ENCODE data around the gene ADIPOR1.
"Not testable (repeated sequence)": the region's sequence is repeated elsewhere in the genome, so short reads cannot be mapped to it uniquely, and the experiment has no call there.

The ADIPOR1 gene

DNA sequence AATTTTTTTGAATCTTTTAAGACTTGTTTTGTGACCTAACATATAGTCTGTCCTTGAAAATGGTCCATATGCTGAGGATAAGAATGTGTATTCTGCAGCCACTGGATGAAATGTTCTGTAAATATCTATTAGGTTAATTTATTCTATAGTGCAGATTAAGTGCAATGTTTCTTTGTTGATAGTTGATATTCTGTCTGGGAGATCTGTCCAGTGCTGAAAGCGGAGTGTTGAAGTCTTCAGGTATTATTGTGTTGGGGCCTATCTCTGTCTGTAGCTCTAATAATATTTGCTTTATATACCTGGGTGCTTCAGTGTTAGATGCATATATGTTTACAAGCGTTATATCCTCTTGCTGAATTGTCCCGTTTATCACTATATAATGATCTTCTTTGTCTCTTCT, 23.4 kb downstream of the ADIPOR1 start:
- DNase-seq, result no peak

DNA sequence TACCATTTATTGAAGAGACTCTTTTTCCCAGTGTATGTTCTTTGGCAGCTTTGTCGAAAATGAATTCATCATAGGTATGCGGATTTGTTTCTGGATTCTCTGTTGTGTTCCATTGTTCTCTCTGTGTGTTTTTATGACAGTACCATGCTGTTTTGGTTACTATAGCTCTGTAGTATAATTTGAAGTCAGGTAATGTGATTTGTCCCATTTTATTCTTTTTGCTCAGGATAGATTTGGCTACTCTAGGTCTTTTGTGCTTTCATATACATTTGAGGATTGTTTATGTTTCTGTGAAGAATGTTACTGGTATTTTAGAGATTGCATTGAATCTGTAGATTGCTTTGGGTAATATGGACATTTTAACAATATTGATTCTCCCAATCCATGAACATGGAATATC, 25.6 kb downstream of the ADIPOR1 start:
- DNase-seq, result no peak

DNA sequence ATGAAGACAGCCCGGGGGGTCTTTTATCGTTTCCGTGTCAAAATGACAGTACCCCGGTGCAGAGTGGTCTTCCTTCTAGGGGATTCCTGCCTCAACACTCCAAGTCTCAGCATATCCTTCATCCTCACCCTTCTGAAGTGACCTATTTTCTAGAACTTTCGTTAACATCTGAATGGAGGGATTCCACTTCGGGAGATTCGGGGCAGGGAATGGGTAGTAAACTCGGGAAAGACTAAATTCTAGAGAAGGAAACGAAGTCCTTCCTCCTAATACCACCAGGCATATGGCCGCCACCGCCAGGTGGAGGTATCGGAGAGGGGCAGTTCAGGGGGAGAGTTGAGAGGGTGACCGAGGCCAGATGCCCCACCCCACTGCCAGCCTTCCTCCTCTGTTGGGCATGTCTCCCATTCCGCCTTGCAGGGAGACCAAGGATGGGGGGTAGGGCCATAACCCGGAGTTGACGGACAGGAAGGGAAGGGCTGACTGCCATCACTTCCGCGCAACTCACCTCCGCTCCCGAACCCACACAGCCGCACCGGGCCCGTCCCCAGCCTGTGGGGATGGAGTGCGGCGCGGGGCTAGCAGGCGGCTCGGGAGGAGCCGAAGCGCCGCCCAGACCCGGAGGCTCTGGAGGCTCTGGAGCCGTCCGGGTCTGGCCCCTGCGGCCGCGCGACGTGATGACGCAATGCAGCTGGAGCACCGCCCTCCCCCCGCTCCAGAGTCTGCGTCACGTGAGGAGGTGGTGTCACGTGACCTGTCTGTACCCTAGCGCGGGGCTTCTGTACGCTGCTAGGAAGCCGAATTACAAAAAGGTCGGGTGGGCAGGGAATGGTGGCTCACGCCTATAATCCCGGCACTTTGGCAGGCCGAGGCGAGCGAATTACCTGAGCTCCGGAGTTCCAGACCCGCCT, 31.3 kb downstream of the ADIPOR1 start, which contains the start of gene KLHL12:
Gene KLHL12 (minus strand): TSS at position 654 of the 911 bp plus-strand sequence. CDS start 2,072 bp downstream, outside the sequence.
- peak; percentile 97 for DNase-seq

DNA sequence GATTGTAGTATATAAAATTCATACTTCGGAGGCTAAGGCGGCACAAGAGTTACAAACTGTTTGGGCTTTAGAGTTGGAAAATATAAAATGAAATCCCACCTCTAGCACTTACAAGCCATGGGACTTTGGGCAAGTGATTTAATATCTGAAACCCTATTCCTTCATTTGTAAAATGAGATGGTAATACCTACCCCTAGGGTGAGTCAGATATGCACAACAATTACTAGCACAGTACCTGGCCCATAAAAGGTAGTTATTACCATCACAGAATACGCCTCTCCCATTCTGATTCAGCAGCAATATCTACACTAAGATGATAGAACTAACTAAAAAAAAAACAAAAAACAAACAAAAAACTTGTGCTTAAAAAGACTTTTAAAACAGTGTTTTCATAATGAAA, 34.6 kb downstream of the ADIPOR1 start:
- no peak for DNase-seq

DNA sequence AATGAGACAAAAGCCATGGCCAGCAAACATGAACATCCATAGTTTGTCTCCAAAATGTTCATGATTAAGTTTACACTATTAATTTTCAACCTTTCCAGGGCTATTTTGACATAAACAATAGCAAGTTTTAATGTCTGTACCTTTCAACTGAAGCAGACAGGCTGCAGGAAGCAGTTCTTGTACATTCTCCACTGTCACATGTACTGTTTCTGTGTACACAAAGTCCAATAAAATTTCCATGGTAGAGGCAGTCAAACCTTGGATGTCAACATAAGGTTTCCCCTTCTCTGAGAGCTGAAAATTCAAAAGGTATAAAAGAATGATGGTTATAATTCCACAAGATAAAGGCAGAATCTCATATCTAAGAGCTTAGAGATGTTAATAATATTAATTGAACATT, 38.5 kb downstream of the ADIPOR1 start:
- DNase-seq, result no peak

DNA sequence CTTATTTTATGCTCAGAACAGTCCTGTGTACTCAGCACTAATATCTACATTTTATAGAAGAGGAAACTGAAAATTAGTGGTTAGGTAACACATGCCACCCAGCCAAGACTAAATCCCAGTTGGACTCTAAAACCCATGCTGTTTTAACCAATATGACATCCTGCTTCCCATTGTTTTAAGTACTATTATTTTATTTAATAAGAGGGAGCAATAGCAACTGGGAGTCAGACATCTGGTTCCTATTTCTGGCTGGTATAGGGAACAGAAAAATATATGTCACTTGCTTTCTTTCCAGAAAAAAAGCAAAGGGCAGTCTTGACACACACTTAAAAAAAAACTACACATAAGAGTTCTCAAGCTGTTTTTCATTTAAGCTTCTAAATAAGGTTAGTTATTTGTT, 43.0 kb downstream of the ADIPOR1 start:
- no peak for DNase-seq

DNA sequence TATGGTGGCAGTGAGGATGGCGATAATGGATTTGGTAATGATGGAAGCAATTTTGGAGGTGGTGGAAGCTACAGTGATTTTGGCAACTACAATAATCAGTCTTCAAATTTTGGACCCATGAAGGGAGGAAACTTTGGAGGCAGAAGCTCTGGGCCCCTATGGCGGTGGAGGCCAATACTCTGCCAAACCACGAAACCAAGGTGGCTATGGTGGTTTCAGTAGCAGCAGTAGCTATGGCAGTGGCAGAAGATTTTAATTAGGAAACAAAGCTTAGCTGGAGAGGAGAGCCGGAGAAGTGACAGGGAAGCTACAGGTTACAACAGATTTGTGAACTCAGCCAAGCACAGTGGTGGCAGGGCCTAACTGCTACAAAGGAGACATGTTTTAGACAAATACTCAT, 45.6 kb downstream of the ADIPOR1 start:
- DNase-seq, result not testable (repeated sequence)

DNA sequence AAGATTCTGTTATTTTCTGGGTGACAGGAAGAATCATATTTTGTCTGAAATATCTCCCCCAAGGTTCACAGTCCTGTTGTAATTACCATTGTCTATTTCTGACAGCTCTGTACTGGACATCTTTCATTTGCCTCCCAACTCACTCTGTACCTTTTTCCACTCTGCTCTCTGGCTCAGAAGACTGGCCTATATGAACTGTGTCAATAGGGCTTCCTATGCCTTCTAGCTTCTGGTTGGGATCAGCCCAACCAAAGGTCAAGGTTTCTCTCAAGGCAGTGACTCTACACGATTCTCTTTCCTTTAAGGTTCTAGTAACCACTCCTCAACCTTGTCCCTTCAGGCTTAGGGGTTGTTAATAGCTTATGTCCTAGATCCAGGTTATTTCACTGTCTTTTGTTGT, 48.6 kb downstream of the ADIPOR1 start:
- DNase-seq, result no peak

DNA sequence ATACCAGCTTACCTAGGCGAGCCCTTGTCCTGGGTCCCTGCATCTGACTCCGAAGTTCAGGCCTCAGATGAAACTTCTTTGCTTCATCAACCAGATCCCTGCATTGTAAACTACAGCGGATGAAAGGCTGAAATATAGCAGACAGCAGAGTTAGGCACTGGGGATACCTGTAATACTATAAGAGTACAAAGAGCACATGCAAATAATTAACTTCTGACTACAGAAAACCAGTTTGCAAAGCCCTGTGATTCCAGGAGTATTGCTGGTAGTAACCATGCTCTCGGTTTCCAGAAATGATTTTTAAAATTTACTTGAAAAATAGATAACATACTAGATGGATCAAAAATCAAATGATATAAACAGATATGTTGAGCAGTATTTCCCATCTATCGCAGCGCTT, 49.1 kb downstream of the ADIPOR1 start:
- no peak for DNase-seq

DNA sequence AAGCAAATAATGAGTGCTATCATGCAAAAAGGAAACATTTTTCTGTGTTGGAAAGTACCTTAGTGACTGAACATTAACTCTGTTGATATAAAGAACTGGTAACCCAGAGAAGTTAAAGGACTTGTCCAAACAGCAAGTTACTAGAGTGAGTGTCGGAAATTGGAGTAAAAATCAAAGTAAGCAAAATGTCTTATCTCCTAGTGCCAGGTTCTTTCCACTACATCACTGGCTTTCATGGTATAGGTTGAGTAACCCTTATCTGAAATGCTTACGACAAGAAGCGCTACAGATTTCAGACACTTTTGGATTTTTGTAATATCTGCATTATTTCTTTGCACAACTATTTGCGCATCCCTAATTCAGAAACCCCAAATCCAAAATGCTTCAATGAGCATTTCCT, 52.8 kb downstream of the ADIPOR1 start:
- no peak for DNase-seq

DNA sequence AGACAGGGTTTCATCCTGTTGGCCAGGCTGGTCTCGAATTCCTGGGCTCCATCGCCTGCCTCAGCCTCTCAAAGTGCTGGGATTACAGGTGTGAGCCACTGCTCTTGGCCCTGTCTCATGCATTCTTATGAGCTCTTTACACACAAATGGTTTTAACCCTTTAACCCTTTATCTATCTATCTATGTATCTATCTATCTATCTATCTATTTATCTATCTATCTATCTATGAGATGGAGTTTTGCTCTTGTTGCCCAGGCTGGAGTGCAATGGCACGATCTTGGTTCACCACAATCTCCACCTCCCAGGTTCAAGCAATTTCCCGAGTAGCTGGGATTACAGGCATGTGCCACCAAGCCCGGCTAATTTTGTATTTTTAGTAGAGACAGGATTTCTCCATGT, 54.3 kb downstream of the ADIPOR1 start:
- not testable (repeated sequence) for DNase-seq

DNA sequence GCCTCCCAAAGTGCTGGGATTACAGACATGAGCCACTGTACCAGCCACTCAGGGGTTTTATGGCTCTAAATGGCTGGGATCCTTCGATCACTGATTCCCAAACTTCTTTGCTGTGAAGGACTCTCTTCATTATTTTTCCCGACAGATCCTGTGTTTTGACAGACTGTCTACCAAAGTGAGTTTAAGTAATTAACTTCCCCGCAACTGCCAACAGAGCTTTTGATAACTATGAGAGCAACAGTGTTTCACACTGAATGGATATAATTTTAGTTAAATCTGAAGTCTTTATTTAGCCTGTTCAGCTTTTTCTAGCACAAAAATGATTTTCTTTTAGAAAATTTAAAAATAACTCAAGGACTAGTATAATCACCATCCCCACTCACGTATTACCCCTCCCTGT, 56.6 kb downstream of the ADIPOR1 start:
- DNase-seq, result no peak

DNA sequence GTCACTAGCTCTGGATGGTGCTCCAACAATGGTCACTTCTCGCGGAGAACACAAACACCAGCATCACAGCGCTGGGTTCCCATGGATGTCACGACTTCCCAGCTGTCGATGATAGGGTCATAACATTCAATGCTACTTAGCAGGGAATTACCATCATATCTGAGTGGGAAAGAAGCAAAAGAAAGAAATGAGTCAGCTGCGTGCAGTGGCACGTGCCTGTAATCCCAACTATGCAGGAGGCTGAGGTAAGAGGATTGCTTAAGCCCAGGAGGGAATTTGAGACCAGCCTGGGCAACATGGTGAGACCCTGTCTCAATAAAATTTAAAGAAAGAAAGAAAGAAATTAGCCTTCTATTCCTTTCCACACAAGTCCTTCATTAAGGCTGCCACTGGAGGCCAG, 65.6 kb downstream of the ADIPOR1 start:
- DNase-seq, result no peak
